22Rv1 (cell line): ENCODE measurements around the gene WASF3.

ENCODE experiments used
- H3K27ac ChIP-seq: fragments of 450-650 bp; 2 replicates; pipeline ENCODE4 v1.5.1; 2017
- CTCF ChIP-seq: fragments of 450-650 bp; IDR thresholded peaks from 2 replicates; pipeline ENCODE4 v1.5.1; 2017; ENCODE audit warnings: mild to moderate bottlenecking
- ZFX ChIP-seq: fragments of 450-650 bp; IDR thresholded peaks from 2 replicates; pipeline ENCODE4 v1.6.1; 2017; ENCODE audit warnings: antibody characterized with exemption, borderline replicate concordance

The WASF3 gene

GRCh38 chr13:26534036-26534726 is 23.3 kb upstream of the WASF3 start:
- H3K27ac ChIP-seq: no peak overlapping the region
- TF ChIP-seq ZFX: no peak
- TF ChIP-seq CTCF: no peak

- TF ChIP-seq ZFX (no peak), CTCF (no peak)
- peak overlapping the region; percentile 79 for H3K27ac ChIP-seq
Observed at GRCh38 chr13:26538363-26539317, 18.8 kb upstream of the WASF3 start.

GRCh38 chr13:26539738-26540292 is 17.7 kb upstream of the WASF3 start:
- peak overlapping the region; percentile 79 for H3K27ac ChIP-seq
- TF ChIP-seq ZFX: no peak
- no peak for TF ChIP-seq CTCF

- peak overlapping the region; percentile 79 for H3K27ac ChIP-seq
- TF ChIP-seq CTCF (no peak), ZFX (no peak)
Observed at GRCh38 chr13:26540334-26540733, 17.1 kb upstream of the WASF3 start.

GRCh38 chr13:26541041-26541440 is 16.4 kb upstream of the WASF3 start:
- no peak overlapping the region for H3K27ac ChIP-seq
- TF ChIP-seq CTCF: no peak

- H3K27ac ChIP-seq: no peak overlapping the region
- TF ChIP-seq CTCF (no peak), ZFX (no peak)
Observed at GRCh38 chr13:26541678-26542568, 15.6 kb upstream of the WASF3 start.
